Breast epithelium (tissue), 4 donors: ENCODE data around the gene PDZD8. TPM values are rescaled to one million over a fixed set of nuclear protein-coding genes. Genes with fewer than 3 reads are reported as not detected.

Source experiments
- DNase-seq, 2 donors: peaks; one replicate each; pipeline ENCODE4 v3.0.0-alpha.2; 2019; ENCODE audit warnings: low spot score in 2 of 2
- H3K27ac ChIP-seq, 2 donors: fragments of 200-600 bp; sonication (generic) in 1 of 2; one replicate each; pipeline ENCODE4 v1.5.1; 2016 to 2019; ENCODE audit warnings: mild to moderate bottlenecking in 1 of 2
- H3K27me3 ChIP-seq, 2 donors: fragments of 200-600 bp; sonication (generic) in 1 of 2; one replicate each; pipeline versions ENCODE4 v1.5.1 to v1.6.0; 2017 to 2019; ENCODE audit warnings: control low read depth in 1 of 2, mild to moderate bottlenecking in 1 of 2
- H3K36me3 ChIP-seq: fragments of 200-600 bp; one replicate; pipeline ENCODE4 v1.5.1; 2019
- H3K4me1 ChIP-seq, 2 donors: fragments of 200-600 bp; sonication (generic); one replicate each; pipeline ENCODE4 v1.5.1; 2016 to 2019; ENCODE audit warnings: control low read depth in 1 of 2
- H3K4me3 ChIP-seq, 3 donors: fragments of 200-600 bp; sonication (generic); 1 replicate in 2 of 3; 2 replicates in 1 of 3; pipeline ENCODE4 v1.5.1; 2016 to 2019; ENCODE audit warnings: mild to moderate bottlenecking in 3 of 3, moderate library complexity in 2 of 3
- H3K9me3 ChIP-seq, 2 donors: fragments of 200-600 bp; sonication (generic) in 1 of 2; one replicate each; pipeline ENCODE4 v1.5.1; 2016 to 2019; ENCODE audit warnings: control low read depth in 1 of 2
- POLR2A ChIP-seq: fragments of 450-650 bp; IDR thresholded peaks from one replicate; pipeline ENCODE4 v1.6.1; 2016; ENCODE audit warnings: antibody characterized with exemption, mild to moderate bottlenecking, moderate library complexity
- POLR2AphosphoS5 ChIP-seq, 3 donors: sonication (generic); formaldehyde crosslinking; IDR thresholded peaks; one replicate each; pipeline ENCODE4 v1.6.1; 2017; ENCODE audit warnings: antibody characterized with exemption in 3 of 3
- intact Hi-C: fragments of 100-400 bp; cut with DNase I; formaldehyde crosslinking; loops from one replicate; pipeline ENCODE4 v1.15.1; 2023; ENCODE audit warnings: low total_unique reads
- total RNA-seq, 3 donors: library from RNA; depleted of rRNA; stranded (reverse); fragments of >200 nt; gene quantifications; one replicate each; pipeline ENCODE4 v1.1.0, GENCODE V29; 2016
- TF ChIP-seq, protein P1 (sequence below), 3 donors: fragments of 450-650 bp; IDR thresholded peaks; one replicate each; pipeline ENCODE4 v1.5.1; 2016 to 2017; ENCODE audit warnings: antibody characterized with exemption in 3 of 3, mild to moderate bottlenecking in 3 of 3, moderate library complexity in 3 of 3

The PDZD8 gene
- total RNA-seq, 3 donors from 2014 or later: 27.5 to 51.2 (median 27.9) TPM

GRCh38 chr10:117363028-117363427 lies 12.2 kb downstream of the PDZD8 start:
- intact Hi-C loops: loop anchor here (5.0 kb wide), 1 partner anchor 1004 kb away; no protein-coding TSS in a partner anchor
- Histone ChIP-seq H3K4me1 (no peaks in the 10 kb centered on the region), H3K27me3 (no peaks in the 10 kb centered on the region), H3K9me3 (no peaks in the 10 kb centered on the region), H3K4me3 (no peak overlapping the region), H3K27ac (no peak overlapping the region), H3K36me3 (no peaks in the 10 kb centered on the region)
- DNase-seq: no peak
- TF ChIP-seq POLR2A (no peak), POLR2AphosphoS5 (IDR thresholded peaks at IDR 0.05) (no peak)
- TF ChIP-seq, protein P1, sequence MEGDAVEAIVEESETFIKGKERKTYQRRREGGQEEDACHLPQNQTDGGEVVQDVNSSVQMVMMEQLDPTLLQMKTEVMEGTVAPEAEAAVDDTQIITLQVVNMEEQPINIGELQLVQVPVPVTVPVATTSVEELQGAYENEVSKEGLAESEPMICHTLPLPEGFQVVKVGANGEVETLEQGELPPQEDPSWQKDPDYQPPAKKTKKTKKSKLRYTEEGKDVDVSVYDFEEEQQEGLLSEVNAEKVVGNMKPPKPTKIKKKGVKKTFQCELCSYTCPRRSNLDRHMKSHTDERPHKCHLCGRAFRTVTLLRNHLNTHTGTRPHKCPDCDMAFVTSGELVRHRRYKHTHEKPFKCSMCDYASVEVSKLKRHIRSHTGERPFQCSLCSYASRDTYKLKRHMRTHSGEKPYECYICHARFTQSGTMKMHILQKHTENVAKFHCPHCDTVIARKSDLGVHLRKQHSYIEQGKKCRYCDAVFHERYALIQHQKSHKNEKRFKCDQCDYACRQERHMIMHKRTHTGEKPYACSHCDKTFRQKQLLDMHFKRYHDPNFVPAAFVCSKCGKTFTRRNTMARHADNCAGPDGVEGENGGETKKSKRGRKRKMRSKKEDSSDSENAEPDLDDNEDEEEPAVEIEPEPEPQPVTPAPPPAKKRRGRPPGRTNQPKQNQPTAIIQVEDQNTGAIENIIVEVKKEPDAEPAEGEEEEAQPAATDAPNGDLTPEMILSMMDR (IDR thresholded peaks at IDR 0.05): no peak

- Histone ChIP-seq H3K4me3 (no peak overlapping the region), H3K36me3 (no peaks in the 10 kb centered on the region), H3K9me3 (no peaks in the 10 kb centered on the region), H3K27ac (no peak overlapping the region), H3K4me1 (no peaks in the 10 kb centered on the region), H3K27me3 (no peaks in the 10 kb centered on the region)
- intact Hi-C loops: loop anchor here (5.0 kb wide), 1 partner anchor 1005 kb away; no protein-coding TSS in a partner anchor
- DNase-seq: no peak
- TF ChIP-seq, protein P1 (IDR thresholded peaks at IDR 0.05): no peak
- TF ChIP-seq POLR2AphosphoS5 (IDR thresholded peaks at IDR 0.05) (no peak), POLR2A (no peak)
Observed at GRCh38 chr10:117362313-117362712, 12.9 kb downstream of the PDZD8 start.

- Histone ChIP-seq H3K4me3 (no peak overlapping the region), H3K9me3 (no peaks in the 10 kb centered on the region), H3K27ac (no peak overlapping the region), H3K27me3 (no peaks in the 10 kb centered on the region), H3K4me1 (no peaks in the 10 kb centered on the region), H3K36me3 (no peaks in the 10 kb centered on the region)
- intact Hi-C loops: loop anchor here (5.0 kb wide), 1 partner anchor 1006 kb away; no protein-coding TSS in a partner anchor
- TF ChIP-seq POLR2A (no peak), POLR2AphosphoS5 (IDR thresholded peaks at IDR 0.05) (no peak)
- TF ChIP-seq, protein P1 (IDR thresholded peaks at IDR 0.05): no peak
- no peak for DNase-seq
Observed at GRCh38 chr10:117360994-117361667, 14.1 kb downstream of the PDZD8 start.

DNA sequence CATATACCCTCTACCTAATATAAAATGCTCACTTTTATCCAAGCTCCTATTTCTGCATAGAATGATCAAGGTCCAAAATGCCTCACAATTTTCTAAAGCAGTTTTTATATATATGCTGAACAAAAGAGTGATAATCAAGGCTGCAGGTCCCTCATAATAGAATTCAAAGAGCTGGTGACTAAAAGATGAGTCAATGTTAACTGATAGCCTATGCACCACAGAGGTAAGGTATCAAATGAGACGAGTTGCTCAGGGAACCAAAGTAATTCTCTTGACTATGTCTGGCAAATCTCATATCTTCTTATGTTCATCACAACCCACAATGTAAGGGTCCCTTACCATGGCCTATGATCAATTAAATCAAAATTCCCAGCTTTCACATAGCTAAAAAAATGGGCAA lies 15.2 kb downstream of the PDZD8 start:
- Histone ChIP-seq H3K36me3 (no peaks in the 10 kb centered on the region), H3K9me3 (no peaks in the 10 kb centered on the region), H3K4me3 (no peak overlapping the region), H3K27me3 (no peaks in the 10 kb centered on the region), H3K4me1 (no peaks in the 10 kb centered on the region), H3K27ac (no peak overlapping the region)
- intact Hi-C loops: loop anchor here (5.0 kb wide), 1 partner anchor 1007 kb away; no protein-coding TSS in a partner anchor
- TF ChIP-seq, protein P1 (IDR thresholded peaks at IDR 0.05): no peak
- TF ChIP-seq POLR2AphosphoS5 (IDR thresholded peaks at IDR 0.05) (no peak), POLR2A (no peak)
- DNase-seq: no peak

- Histone ChIP-seq H3K4me3 (no peak overlapping the region), H3K36me3 (no peaks in the 10 kb centered on the region), H3K9me3 (no peaks in the 10 kb centered on the region), H3K27ac (no peak overlapping the region), H3K27me3 (no peaks in the 10 kb centered on the region), H3K4me1 (no peaks in the 10 kb centered on the region)
- intact Hi-C loops: no loop called here
- no peak for TF ChIP-seq POLR2A
- TF ChIP-seq, protein P1 (IDR thresholded peaks at IDR 0.05): no peak
- TF ChIP-seq POLR2AphosphoS5 (IDR thresholded peaks at IDR 0.05): no peak
- no peak for DNase-seq
Observed at GRCh38 chr10:117355072-117355471, 20.2 kb downstream of the PDZD8 start.
